H9 (cell line): ENCODE data around the gene OSBPL10. TPM values are rescaled to one million over a fixed set of nuclear protein-coding genes. Genes with fewer than 3 reads are reported as not detected.

ENCODE experiments used
- DNase-seq: peaks from one replicate; pipeline ENCODE4 v3.0.0-alpha.2; 2017
- H2AFZ ChIP-seq: one replicate; pipeline ENCODE4 v1.6.1; 2013; ENCODE audit warnings: mild to moderate bottlenecking, low read length, control low read depth, moderate library complexity
- H2AK5ac ChIP-seq: 2 replicates; pipeline ENCODE4 v1.6.1; 2013; ENCODE audit warnings: low read length, control low read depth, mixed read lengths; ENCODE audit not compliant: insufficient read length
- H2BK120ac ChIP-seq: one replicate; pipeline ENCODE4 v1.6.1; 2013; ENCODE audit warnings: low read depth, mild to moderate bottlenecking, low read length, control low read depth, inconsistent platforms; ENCODE audit not compliant: poor library complexity, severe bottlenecking
- H2BK12ac ChIP-seq: 2 replicates; pipeline ENCODE4 v1.6.1; 2013; ENCODE audit warnings: low read length, control low read depth, mixed read lengths, low read depth; ENCODE audit not compliant: insufficient read length
- H2BK15ac ChIP-seq: 2 replicates; pipeline ENCODE4 v1.6.1; 2013; ENCODE audit warnings: low read depth, low read length, control low read depth
- H2BK20ac ChIP-seq: one replicate; pipeline ENCODE4 v1.6.1; 2013; ENCODE audit warnings: low read depth, mild to moderate bottlenecking, low read length, control low read depth, inconsistent platforms; ENCODE audit not compliant: poor library complexity, severe bottlenecking
- H2BK5ac ChIP-seq: 2 replicates; pipeline ENCODE4 v1.6.1; 2013; ENCODE audit warnings: low read length, control low read depth, mixed read lengths; ENCODE audit not compliant: insufficient read length
- H3K14ac ChIP-seq: 2 replicates; pipeline ENCODE4 v1.6.1; 2013; ENCODE audit warnings: low read length, control low read depth; ENCODE audit not compliant: insufficient read depth
- H3K18ac ChIP-seq: 2 replicates; pipeline ENCODE4 v1.6.1; 2013; ENCODE audit warnings: low read depth, mild to moderate bottlenecking, mixed read lengths, low read length, control low read depth; ENCODE audit not compliant: insufficient read length
- H3K23ac ChIP-seq: 2 replicates; pipeline ENCODE4 v1.6.1; 2013; ENCODE audit warnings: low read length, control low read depth, mixed read lengths, low read depth; ENCODE audit not compliant: insufficient read length
- H3K23me2 ChIP-seq: 2 replicates; pipeline ENCODE4 v1.6.1; 2013; ENCODE audit warnings: low read depth, mild to moderate bottlenecking, mixed read lengths, low read length, control low read depth; ENCODE audit not compliant: insufficient read length, poor library complexity, severe bottlenecking
- H3K27ac ChIP-seq: 2 replicates; pipeline ENCODE4 v1.5.1; 2013; ENCODE audit warnings: low read length, control low read depth, mixed read lengths, low read depth; ENCODE audit not compliant: insufficient read length
- H3K27me3 ChIP-seq: 2 replicates; pipeline ENCODE4 v1.6.1; 2013; ENCODE audit warnings: low read length, control low read depth, inconsistent platforms; ENCODE audit not compliant: insufficient read depth
- H3K4ac ChIP-seq: 2 replicates; pipeline ENCODE4 v1.6.1; 2013; ENCODE audit warnings: low read depth, mild to moderate bottlenecking, control low read depth, inconsistent platforms, low read length, moderate library complexity
- H3K4me1 ChIP-seq: 2 replicates; pipeline ENCODE4 v1.6.1; 2013; ENCODE audit warnings: low read length, control low read depth, inconsistent platforms; ENCODE audit not compliant: insufficient read depth
- H3K4me2 ChIP-seq: 2 replicates; pipeline ENCODE4 v1.6.1; 2013; ENCODE audit warnings: low read length, control low read depth, mixed read lengths; ENCODE audit not compliant: insufficient read length, insufficient read depth
- H3K56ac ChIP-seq: 2 replicates; pipeline ENCODE4 v1.6.1; 2013; ENCODE audit warnings: low read depth, mild to moderate bottlenecking, mixed read lengths, low read length, control low read depth; ENCODE audit not compliant: insufficient read length
- H3K79me1 ChIP-seq: 2 replicates; pipeline ENCODE4 v1.6.1; 2013; ENCODE audit warnings: low read depth, mild to moderate bottlenecking, moderate library complexity, low read length, control low read depth, inconsistent platforms; ENCODE audit not compliant: insufficient read depth, poor library complexity, severe bottlenecking
- H3K79me2 ChIP-seq: 2 replicates; pipeline ENCODE4 v1.6.1; 2013; ENCODE audit warnings: low read length, control low read depth, inconsistent platforms; ENCODE audit not compliant: insufficient read depth
- H3K9ac ChIP-seq: 2 replicates; pipeline ENCODE4 v1.6.1; 2013; ENCODE audit warnings: low read length, control low read depth, mixed read lengths; ENCODE audit not compliant: insufficient read length; ENCODE audit errors: extremely low read depth
- H3K9me3 ChIP-seq: one replicate; pipeline ENCODE4 v1.6.1; 2013; ENCODE audit warnings: low read depth, low read length, inconsistent platforms; ENCODE audit not compliant: control insufficient read depth
- H3T11ph ChIP-seq: one replicate; pipeline ENCODE4 v1.6.1; 2013; ENCODE audit warnings: mild to moderate bottlenecking, low read length, control low read depth, inconsistent platforms
- H4K20me1 ChIP-seq: one replicate; pipeline ENCODE4 v1.6.1; 2013; ENCODE audit not compliant: control insufficient read depth, insufficient read length, insufficient read depth
- H4K5ac ChIP-seq: 2 replicates; pipeline ENCODE4 v1.6.1; 2013; ENCODE audit warnings: low read depth, mild to moderate bottlenecking, mixed read lengths, low read length, control low read depth; ENCODE audit not compliant: insufficient read length
- H4K8ac ChIP-seq: replicated peaks from 2 replicates; pipeline ENCODE4 v1.6.1; 2013; ENCODE audit warnings: low read length, control low read depth, mixed read lengths, low read depth; ENCODE audit not compliant: insufficient read length
- H4K91ac ChIP-seq: 2 replicates; pipeline ENCODE4 v1.6.1; 2013; ENCODE audit warnings: low read depth, mild to moderate bottlenecking, moderate library complexity, mixed read lengths, low read length, control low read depth; ENCODE audit not compliant: insufficient read length
- H3K27ac Mint-ChIP-seq, 3 experiments: 2 replicates in 2 of 3; 3 replicates in 1 of 3; pipeline ENCODE4 v1.8.0; 2020 to 2021; ENCODE audit warnings: mixed read lengths in 3 of 3, mild to moderate bottlenecking in 1 of 3, moderate library complexity in 1 of 3
- H3K27me3 Mint-ChIP-seq: 2 replicates; pipeline ENCODE4 v1.8.0; 2021; ENCODE audit warnings: low read depth, mild to moderate bottlenecking, moderate library complexity, mixed read lengths
- H3K36me3 Mint-ChIP-seq, 3 experiments: 2 replicates in 2 of 3; 3 replicates in 1 of 3; pipeline ENCODE4 v1.8.0; 2020 to 2021; ENCODE audit warnings: low read depth in 3 of 3, mixed read lengths in 3 of 3; ENCODE audit not compliant: insufficient read depth in 1 of 3
- H3K4me1 Mint-ChIP-seq, 2 experiments: 2 replicates each; pipeline ENCODE4 v1.8.0; 2020; ENCODE audit warnings: mixed read lengths in 2 of 2
- H3K4me3 Mint-ChIP-seq, 2 experiments: 2 replicates in 1 of 2; 3 replicates in 1 of 2; pipeline ENCODE4 v1.8.0; 2020 to 2021; ENCODE audit warnings: mild to moderate bottlenecking in 2 of 2, mixed read lengths in 2 of 2, moderate library complexity in 1 of 2
- H3K9me3 Mint-ChIP-seq, 2 experiments: 2 replicates in 1 of 2; 3 replicates in 1 of 2; pipeline ENCODE4 v1.8.0; 2020; ENCODE audit warnings: mild to moderate bottlenecking in 2 of 2, mixed read lengths in 2 of 2, moderate library complexity in 1 of 2
- CTCF ChIP-seq: fragments of 200-600 bp; sonication (generic); conservative IDR thresholded peaks from 3 replicates; pipeline ENCODE4 v1.8.0; 2021; ENCODE audit warnings: antibody characterized with exemption, mild to moderate bottlenecking
- WGBS: extraction: QIAGEN DNeasy Blood & Tissue Kit; methylation state at CpG from one replicate; pipeline ENCODE4 v1.1.7; 2013; ENCODE audit warnings: missing lambda C conversion rate, low lambda C conversion rate, mixed read lengths; ENCODE audit not compliant: insufficient read length; ENCODE audit errors: extremely low coverage; 5-methylcytosine and 5-hydroxymethylcytosine counted together
- total RNA-seq: library from RNA; stranded (reverse); gene quantifications from 2 replicates; pipeline ENCODE4 v1.2.1, GENCODE V29; 2021

The OSBPL10 gene
- total RNA-seq, 1 experiment from 2014 or later, result 42.7 TPM

- Histone ChIP-seq H3K4me1 (peaks cover 36% of the 10 kb centered on the region), H4K8ac (no peak overlapping the region), H3T11ph (no peak overlapping the region), H2BK15ac (no peak overlapping the region), H2AFZ (no peak overlapping the region), H3K4ac (no peak overlapping the region), H2BK20ac (no peak overlapping the region), H2BK120ac (no peak overlapping the region), H4K91ac (no peak overlapping the region), H3K14ac (no peak overlapping the region), H3K27ac (no peak overlapping the region), H3K27me3 (no peaks in the 10 kb centered on the region), H3K23ac (peak overlapping the region; percentile 26), H3K9me3 (no peaks in the 10 kb centered on the region), H4K20me1 (no peaks in the 10 kb centered on the region), H3K4me2 (no peak overlapping the region), H3K18ac (no peak overlapping the region), H3K23me2 (no peaks in the 10 kb centered on the region), H2BK12ac (no peak overlapping the region), H3K79me1 (peaks cover 3% of the 10 kb centered on the region), H2BK5ac (no peak overlapping the region), H3K9ac (no peak overlapping the region), H3K79me2 (peaks cover 24% of the 10 kb centered on the region; the same call in 1 of the 2 replicates), H4K5ac (no peak overlapping the region), H2AK5ac (no peak overlapping the region), H3K56ac (peak overlapping the region; percentile 34)
- Mint-ChIP-seq H3K9me3 (no peaks in the 10 kb centered on the region), H3K27me3 (no peaks in the 10 kb centered on the region), H3K4me1 (peaks cover 57 to 60% of the 10 kb centered on the region in 2 experiments), H3K4me3 (no peak overlapping the region), H3K27ac (peak overlapping the region; percentile 83 to 97 (median 86)), H3K36me3 (peaks cover 0 to 6% (median 3%) of the 10 kb centered on the region in 3 experiments; a peak in 2 of 7 replicates)
- no peak for DNase-seq
- no CpG with 5 or more reads among the region's 4 CpGs for WGBS
- no peak for TF ChIP-seq CTCF
These were observed 88.0 kb downstream of the OSBPL10 start for GRCh38 chr3:31892916-31893573.
